PC-9 (cell line): ENCODE data around the gene CDC42EP3. TPM values are rescaled to one million over a fixed set of nuclear protein-coding genes. Genes with fewer than 3 reads are reported as not detected.
A peak's percentile ranks its signal among the peaks of the same experiment; 100 is the strongest.

Experiments used
- Bru-seq: library from RNA; stranded (reverse); fragments of 400-500 nt; gene quantifications from one replicate; lab custom pipeline; 2021; lab: Mats Ljungman, UMichigan
- BruChase-seq, 2 experiments: library from RNA; stranded (reverse); fragments of 400-500 nt; gene quantifications; one replicate each; lab custom pipeline; 2021; lab: Mats Ljungman, UMichigan
- BruUV-seq: library from RNA; stranded (reverse); fragments of 400-500 nt; replicated peaks from 2 replicates; lab custom pipeline; 2021; lab: Mats Ljungman, UMichigan
- CTCF ChIA-PET: fragments of 300-600 bp; sonication (Branson Sonifier 250); formaldehyde crosslinking; loops from one replicate; lab custom pipeline; 2022; ENCODE audit warnings: antibody characterized with exemption; lab: Charles Lee
- POLR2A ChIA-PET: fragments of 300-600 bp; sonication (Branson Sonifier 250); formaldehyde crosslinking; loops from one replicate; lab custom pipeline; 2022; ENCODE audit warnings: antibody characterized with exemption; ENCODE audit not compliant: unreplicated experiment; lab: Charles Lee
- DNase-seq, 2 experiments: peaks; one replicate each; pipeline versions ENCODE4 v3.0.0 to v3.0.0-alpha.2; 2015 to 2022; ENCODE audit warnings: mixed read lengths in 1 of 2
- H2AFZ ChIP-seq: fragments of 200-600 bp; sonication (generic); 2 replicates; pipeline ENCODE4 v1.8.1; 2017; ENCODE audit warnings: antibody characterized with exemption
- H3F3A ChIP-seq: fragments of 200-600 bp; sonication (generic); 2 replicates; pipeline ENCODE4 v1.8.1; 2017; ENCODE audit warnings: antibody characterized with exemption, mild to moderate bottlenecking, low read depth; ENCODE audit not compliant: insufficient read depth
- H3K27ac ChIP-seq: fragments of 200-600 bp; sonication (generic); 2 replicates; pipeline ENCODE4 v1.6.1; 2016; ENCODE audit warnings: mixed run types
- H3K27me3 ChIP-seq: fragments of 200-600 bp; sonication (generic); 2 replicates; pipeline ENCODE4 v1.6.1; 2016; ENCODE audit warnings: low read depth, mixed run types; ENCODE audit not compliant: insufficient read depth
- H3K36me3 ChIP-seq: fragments of 200-600 bp; sonication (generic); 2 replicates; pipeline ENCODE4 v1.6.1; 2016; ENCODE audit warnings: low read depth, mixed run types
- H3K4me1 ChIP-seq: fragments of 200-600 bp; sonication (generic); replicated peaks from 2 replicates; pipeline ENCODE4 v1.6.1; 2016; ENCODE audit warnings: mixed run types; ENCODE audit not compliant: insufficient read depth
- H3K4me2 ChIP-seq: fragments of 200-600 bp; sonication (generic); 2 replicates; pipeline ENCODE4 v1.6.1; 2017; ENCODE audit warnings: mixed run types
- H3K4me3 ChIP-seq: fragments of 200-600 bp; sonication (generic); 2 replicates; pipeline ENCODE4 v1.6.1; 2016; ENCODE audit warnings: mixed run types
- H3K79me2 ChIP-seq: fragments of 200-600 bp; sonication (generic); 2 replicates; pipeline ENCODE4 v1.6.1; 2017; ENCODE audit warnings: low read depth, mixed run types
- H3K9me2 ChIP-seq: fragments of 200-600 bp; sonication (generic); 2 replicates; pipeline ENCODE4 v1.8.1; 2017; ENCODE audit warnings: mild to moderate bottlenecking; ENCODE audit not compliant: insufficient read depth
- H3K9me3 ChIP-seq: fragments of 200-600 bp; sonication (generic); 2 replicates; pipeline ENCODE4 v1.8.1; 2016; ENCODE audit warnings: low read depth; ENCODE audit not compliant: insufficient read depth
- H4K20me1 ChIP-seq: fragments of 200-600 bp; sonication (generic); 2 replicates; pipeline ENCODE4 v1.8.1; 2017; ENCODE audit not compliant: insufficient read depth
- CTCF ChIP-seq: fragments of 200-600 bp; sonication (generic); conservative IDR thresholded peaks from 2 replicates; pipeline ENCODE4 v1.6.1; 2017; ENCODE audit warnings: mixed run types, antibody characterized with exemption, mild to moderate bottlenecking, moderate library complexity
- EZH2 ChIP-seq: fragments of 200-600 bp; sonication (generic); IDR thresholded peaks from 2 replicates; pipeline ENCODE4 v1.8.0; 2017; ENCODE audit warnings: antibody characterized with exemption, low read depth
- intact Hi-C: fragments of 100-400 bp; cut with micrococcal nuclease; formaldehyde crosslinking; loops from one replicate; pipeline ENCODE4 v1.10.0; 2022; ENCODE audit not compliant: unreplicated experiment
- long read RNA-seq: library from polyadenylated mRNA; stranded (forward); transcript quantifications from one replicate; pipeline ENCODE4 v2.0.0, GENCODE V29; 2022
- total RNA-seq: library from RNA; stranded (reverse); gene quantifications from 2 replicates; pipeline ENCODE4 v1.2.3, GENCODE V29; 2021

Gene CDC42EP3, protein sequence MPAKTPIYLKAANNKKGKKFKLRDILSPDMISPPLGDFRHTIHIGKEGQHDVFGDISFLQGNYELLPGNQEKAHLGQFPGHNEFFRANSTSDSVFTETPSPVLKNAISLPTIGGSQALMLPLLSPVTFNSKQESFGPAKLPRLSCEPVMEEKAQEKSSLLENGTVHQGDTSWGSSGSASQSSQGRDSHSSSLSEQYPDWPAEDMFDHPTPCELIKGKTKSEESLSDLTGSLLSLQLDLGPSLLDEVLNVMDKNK
- total RNA-seq (41.6 and 54.1 TPM in 2 replicates), Bru-seq, nascent RNA (percentile 97 among the genes with signal in this experiment), BruChase-seq, experiment 1, labeled RNA remaining after a 2-hour chase (percentile 96 among the genes with signal in this experiment), BruChase-seq, experiment 2, labeled RNA remaining after a 6-hour chase (percentile 78 among the genes with signal in this experiment)
- long read RNA-seq, full-length matches to known transcripts, result 61 of 78 reads
- long read RNA-seq, partial matches to known transcripts, result 0 of 78 reads
- long read RNA-seq, other reads (novel, unspliced or antisense), result 17 of 78 reads

DNA sequence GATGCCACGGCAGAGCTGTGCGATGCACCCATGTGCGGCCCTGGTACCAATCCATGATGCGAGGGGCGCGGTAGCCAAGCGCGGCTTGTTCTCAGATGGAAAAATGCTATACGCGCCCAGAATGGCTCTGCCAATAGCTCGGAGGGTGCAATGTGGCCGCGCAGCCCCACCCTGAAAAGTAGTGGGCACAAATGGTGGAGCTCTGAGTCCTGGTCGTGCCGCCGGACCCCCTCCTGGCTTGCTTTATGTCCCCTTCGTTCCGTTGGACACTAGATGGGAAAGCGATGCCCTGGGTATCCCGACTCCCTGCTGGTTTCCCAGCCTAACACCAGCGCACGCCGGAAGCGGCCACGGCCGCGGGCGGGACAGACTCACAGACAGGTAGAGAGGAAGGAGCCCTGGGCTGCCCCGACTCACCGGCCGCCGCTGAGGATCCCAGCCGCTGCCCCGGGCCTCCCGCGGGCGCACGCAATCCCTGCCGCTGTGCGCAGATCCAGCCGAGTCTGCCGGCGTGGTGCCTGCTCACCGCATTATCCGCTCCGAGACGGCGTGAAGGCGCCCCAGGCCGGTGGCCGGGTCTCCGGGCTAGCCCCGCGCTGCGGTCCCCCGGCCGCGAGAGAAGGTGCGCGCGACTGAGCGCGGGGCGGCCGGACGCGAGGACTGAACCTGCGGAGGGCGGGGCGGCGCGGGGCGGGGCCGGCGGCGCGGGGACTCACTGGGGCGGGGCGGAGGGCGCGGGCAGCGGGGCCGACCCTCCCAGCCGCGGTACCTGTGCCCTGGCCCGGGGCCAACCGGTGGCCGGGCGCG is at the start of gene CDC42EP3:
Gene CDC42EP3, minus strand, starts transcription at position 634 of the 807 bp plus-strand sequence. CDS start 25,055 bp downstream, outside the sequence.
- H3K27ac ChIP-seq, result peak within 1 kb of the TSS; percentile 90
- peaks cover 13% of the 10 kb centered on the region for H3F3A ChIP-seq
- H3K4me2 ChIP-seq, result peak within 1 kb of the TSS; percentile 98
- intact Hi-C loops, result loop anchor here (1.0 to 5.0 kb wide), 4 partner anchors 18 to 257 kb away; no protein-coding TSS in a partner anchor
- no peaks in the 10 kb centered on the region for H3K27me3 ChIP-seq
- DNase-seq, result peak in 1 of 2 experiments; percentile 74
- H3K9me2 ChIP-seq, result no peaks in the 10 kb centered on the region
- CTCF ChIA-PET, result interaction anchor here (1.1 to 1.7 kb wide), 2 partner anchors 206 to 256 kb away, joined by 3 to 5 read pairs; no protein-coding TSS in a partner anchor
- peak within 1 kb of the TSS; percentile 79 for H3K4me3 ChIP-seq
- no peaks in the 10 kb centered on the region for H3K9me3 ChIP-seq
- BruUV-seq, result no TSS peak
- peaks cover 21% of the 10 kb centered on the region for H3K36me3 ChIP-seq
- POLR2A ChIA-PET, result interaction anchor here (0.6 to 0.7 kb wide), 3 partner anchors 10 to 134 kb away, joined by 3 to 7 read pairs (median 4); no protein-coding TSS in a partner anchor
- TF ChIP-seq EZH2, result no peak
- no peak for TF ChIP-seq CTCF
- peaks cover 28% of the 10 kb centered on the region for H4K20me1 ChIP-seq
- H3K4me1 ChIP-seq, result peaks cover 48% of the 10 kb centered on the region
- peak within 1 kb of the TSS; percentile 77 for H2AFZ ChIP-seq
- peaks cover 52% of the 10 kb centered on the region for H3K79me2 ChIP-seq

DNA sequence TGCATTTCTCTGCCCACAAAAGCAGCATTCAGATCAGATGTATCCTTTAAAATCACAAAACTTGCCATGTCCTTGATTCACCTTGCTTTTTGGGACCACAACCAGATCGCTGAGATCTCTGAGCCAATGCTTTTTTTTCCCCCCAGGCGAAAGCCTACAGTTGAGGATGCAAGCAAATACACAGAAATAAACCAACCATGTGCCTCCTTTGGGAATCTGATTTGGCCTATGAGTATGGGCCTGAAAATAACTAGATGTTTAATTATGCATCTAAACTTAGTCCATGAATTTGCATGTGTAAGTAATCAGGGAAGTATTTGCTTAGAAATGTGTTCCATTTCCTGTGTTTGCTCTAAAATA is 49.7 kb upstream of the CDC42EP3 start:
- Histone ChIP-seq H3K9me2 (no peaks in the 10 kb centered on the region), H3K27ac (no peak overlapping the region), H3K9me3 (no peaks in the 10 kb centered on the region), H3K79me2 (no peaks in the 10 kb centered on the region), H3K36me3 (no peaks in the 10 kb centered on the region), H3K4me1 (no peaks in the 10 kb centered on the region), H3K4me3 (no peak overlapping the region), H3K27me3 (no peaks in the 10 kb centered on the region), H4K20me1 (no peaks in the 10 kb centered on the region), H3F3A (no peaks in the 10 kb centered on the region), H2AFZ (no peak overlapping the region), H3K4me2 (no peak overlapping the region)
- BruUV-seq, result no TSS peak
- intact Hi-C loops, result no loop called here
- no peak for DNase-seq
- POLR2A ChIA-PET, result no interaction called here
- TF ChIP-seq EZH2 (no peak), CTCF (no peak)
- CTCF ChIA-PET, result no interaction called here

DNA sequence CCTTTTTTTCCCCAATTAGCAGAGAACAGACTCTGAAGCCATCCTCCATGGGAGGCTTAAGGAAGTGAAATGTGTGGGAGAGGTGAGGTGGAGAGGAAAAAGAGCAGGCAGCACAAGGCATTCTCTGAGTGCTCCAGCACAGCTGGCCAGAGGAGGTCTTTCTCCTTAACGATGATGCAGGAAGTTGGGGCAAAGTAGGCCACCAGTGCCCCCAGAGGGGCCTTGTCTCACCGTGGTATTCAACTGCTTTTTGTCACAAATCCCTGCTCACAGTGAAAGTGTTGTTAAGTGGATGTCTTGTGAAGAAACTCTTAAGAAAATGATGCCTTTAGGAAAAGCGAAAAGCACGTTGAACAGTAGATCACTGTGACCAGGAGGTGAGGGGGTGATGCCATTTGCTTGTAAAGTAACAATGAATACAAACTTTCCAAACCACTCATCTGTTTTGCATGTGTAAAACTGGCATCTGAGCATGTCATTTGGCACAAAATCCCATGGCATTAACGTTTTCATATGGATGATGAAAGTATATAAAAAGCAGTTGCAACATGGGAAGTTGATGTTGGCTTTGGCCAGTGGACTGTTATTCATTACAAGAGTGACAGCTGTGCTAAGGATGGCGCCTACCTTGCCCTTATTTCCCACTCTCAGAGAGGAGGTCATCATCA is 49.2 kb upstream of the CDC42EP3 start:
- TF ChIP-seq CTCF (no peak), EZH2 (no peak)
- no TSS peak for BruUV-seq
- H2AFZ ChIP-seq, result no peak overlapping the region
- no peaks in the 10 kb centered on the region for H3K79me2 ChIP-seq
- no peaks in the 10 kb centered on the region for H4K20me1 ChIP-seq
- CTCF ChIA-PET, result no interaction called here
- no peaks in the 10 kb centered on the region for H3K27me3 ChIP-seq
- H3K9me3 ChIP-seq, result no peaks in the 10 kb centered on the region
- H3F3A ChIP-seq, result no peaks in the 10 kb centered on the region
- no peaks in the 10 kb centered on the region for H3K36me3 ChIP-seq
- no peaks in the 10 kb centered on the region for H3K4me1 ChIP-seq
- POLR2A ChIA-PET, result no interaction called here
- no peak overlapping the region for H3K4me2 ChIP-seq
- no peak for DNase-seq
- H3K27ac ChIP-seq, result no peak overlapping the region
- intact Hi-C loops, result no loop called here
- no peak overlapping the region for H3K4me3 ChIP-seq
- H3K9me2 ChIP-seq, result no peaks in the 10 kb centered on the region
